ENCODE results near the gene TENM3.

DNA sequence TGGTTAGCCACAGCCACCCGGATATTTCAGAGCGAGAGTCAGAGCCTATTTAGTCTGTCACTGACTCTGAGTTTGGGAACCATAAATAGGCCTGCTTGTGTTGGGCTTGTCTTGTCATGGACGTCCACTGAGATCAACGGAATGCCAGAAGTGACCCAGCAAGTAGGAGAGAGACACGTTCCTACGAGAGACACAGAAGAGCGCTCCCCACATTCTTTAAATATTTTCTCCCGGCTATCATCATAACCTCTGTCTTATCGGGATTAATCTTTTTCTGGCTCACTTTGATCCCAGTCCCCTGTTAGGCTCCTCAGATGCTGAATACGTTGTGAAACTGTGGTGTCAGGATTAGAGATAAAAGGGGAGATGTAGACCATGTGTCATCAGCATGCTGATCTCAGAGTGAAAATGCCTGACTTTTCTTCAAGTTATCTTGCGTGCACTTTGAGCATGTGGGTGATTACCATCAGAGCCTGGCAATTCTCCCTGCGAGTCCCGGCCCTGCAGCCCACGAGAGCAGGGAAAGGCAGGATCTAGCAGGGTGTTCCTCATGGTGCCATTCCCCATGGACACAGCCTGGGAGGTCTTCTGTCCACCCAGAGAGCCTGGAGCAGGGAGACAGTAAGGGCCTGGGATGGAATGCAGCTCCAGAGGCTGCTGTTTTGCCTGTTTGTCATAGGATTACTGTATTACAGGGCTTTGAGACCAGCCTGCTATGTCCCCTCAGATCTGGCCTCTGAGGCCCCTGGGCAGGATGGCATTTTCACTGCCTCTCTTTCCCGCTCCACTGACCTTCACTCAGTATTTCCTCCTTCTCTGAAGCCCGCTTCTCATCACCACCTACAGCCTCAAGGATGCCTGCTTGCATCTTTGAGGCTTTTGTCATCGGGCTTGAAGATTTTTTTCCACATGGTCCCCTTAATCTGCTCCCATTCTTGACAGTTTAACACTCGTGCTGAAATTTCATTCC is 2.8 kb upstream of the TENM3 start:
- TF ChIP-seq, protein P1, sequence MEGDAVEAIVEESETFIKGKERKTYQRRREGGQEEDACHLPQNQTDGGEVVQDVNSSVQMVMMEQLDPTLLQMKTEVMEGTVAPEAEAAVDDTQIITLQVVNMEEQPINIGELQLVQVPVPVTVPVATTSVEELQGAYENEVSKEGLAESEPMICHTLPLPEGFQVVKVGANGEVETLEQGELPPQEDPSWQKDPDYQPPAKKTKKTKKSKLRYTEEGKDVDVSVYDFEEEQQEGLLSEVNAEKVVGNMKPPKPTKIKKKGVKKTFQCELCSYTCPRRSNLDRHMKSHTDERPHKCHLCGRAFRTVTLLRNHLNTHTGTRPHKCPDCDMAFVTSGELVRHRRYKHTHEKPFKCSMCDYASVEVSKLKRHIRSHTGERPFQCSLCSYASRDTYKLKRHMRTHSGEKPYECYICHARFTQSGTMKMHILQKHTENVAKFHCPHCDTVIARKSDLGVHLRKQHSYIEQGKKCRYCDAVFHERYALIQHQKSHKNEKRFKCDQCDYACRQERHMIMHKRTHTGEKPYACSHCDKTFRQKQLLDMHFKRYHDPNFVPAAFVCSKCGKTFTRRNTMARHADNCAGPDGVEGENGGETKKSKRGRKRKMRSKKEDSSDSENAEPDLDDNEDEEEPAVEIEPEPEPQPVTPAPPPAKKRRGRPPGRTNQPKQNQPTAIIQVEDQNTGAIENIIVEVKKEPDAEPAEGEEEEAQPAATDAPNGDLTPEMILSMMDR (IDR thresholded peaks at IDR 0.05; ENCODE audit: low read depth, low read length, poor library complexity, severe bottlenecking) = no peak
- no peak for TF ChIP-seq EZH2phosphoT487 (IDR thresholded peaks at IDR 0.05; ENCODE audit: borderline replicate concordance, low read length)
